GM06990 (cell line): ENCODE data around the gene STRA6.

Experiments used
- DNase-seq: peaks from one replicate; pipeline ENCODE4 v3.0.0-alpha.2; 2011; ENCODE audit not compliant: insufficient read length; ENCODE audit errors: extremely low read depth
- H3K27me3 ChIP-seq: replicated peaks from 2 replicates; pipeline ENCODE4 v1.6.0; 2011; ENCODE audit warnings: low read length; ENCODE audit not compliant: control insufficient read depth, insufficient read depth
- H3K36me3 ChIP-seq: 2 replicates; pipeline ENCODE4 v1.5.1; 2011; ENCODE audit warnings: low read length; ENCODE audit not compliant: control insufficient read depth, insufficient read depth
- H3K4me3 ChIP-seq: replicated peaks from 2 replicates; pipeline ENCODE4 v1.5.1; 2011; ENCODE audit warnings: low read depth, mild to moderate bottlenecking, control low read depth, low read length
- CTCF ChIP-seq: IDR thresholded peaks from 2 replicates; pipeline ENCODE4 v1.5.1; 2011; ENCODE audit warnings: low read length, control low read depth, mild to moderate bottlenecking, inconsistent platforms; ENCODE audit not compliant: insufficient read depth, poor library complexity, severe bottlenecking

The STRA6 gene

GRCh38 chr15:74208901-74209559, 6.4 kb upstream of the STRA6 start:
- H3K27me3 ChIP-seq = no peaks in the 10 kb centered on the region
- TF ChIP-seq CTCF = no peak
- no peak overlapping the region for H3K4me3 ChIP-seq
- no peak for DNase-seq
- no peaks in the 10 kb centered on the region for H3K36me3 ChIP-seq

GRCh38 chr15:74208496-74208895, 5.9 kb upstream of the STRA6 start:
- no peaks in the 10 kb centered on the region for H3K36me3 ChIP-seq
- no peak for DNase-seq
- no peak for TF ChIP-seq CTCF
- no peaks in the 10 kb centered on the region for H3K27me3 ChIP-seq
- no peak overlapping the region for H3K4me3 ChIP-seq

DNA sequence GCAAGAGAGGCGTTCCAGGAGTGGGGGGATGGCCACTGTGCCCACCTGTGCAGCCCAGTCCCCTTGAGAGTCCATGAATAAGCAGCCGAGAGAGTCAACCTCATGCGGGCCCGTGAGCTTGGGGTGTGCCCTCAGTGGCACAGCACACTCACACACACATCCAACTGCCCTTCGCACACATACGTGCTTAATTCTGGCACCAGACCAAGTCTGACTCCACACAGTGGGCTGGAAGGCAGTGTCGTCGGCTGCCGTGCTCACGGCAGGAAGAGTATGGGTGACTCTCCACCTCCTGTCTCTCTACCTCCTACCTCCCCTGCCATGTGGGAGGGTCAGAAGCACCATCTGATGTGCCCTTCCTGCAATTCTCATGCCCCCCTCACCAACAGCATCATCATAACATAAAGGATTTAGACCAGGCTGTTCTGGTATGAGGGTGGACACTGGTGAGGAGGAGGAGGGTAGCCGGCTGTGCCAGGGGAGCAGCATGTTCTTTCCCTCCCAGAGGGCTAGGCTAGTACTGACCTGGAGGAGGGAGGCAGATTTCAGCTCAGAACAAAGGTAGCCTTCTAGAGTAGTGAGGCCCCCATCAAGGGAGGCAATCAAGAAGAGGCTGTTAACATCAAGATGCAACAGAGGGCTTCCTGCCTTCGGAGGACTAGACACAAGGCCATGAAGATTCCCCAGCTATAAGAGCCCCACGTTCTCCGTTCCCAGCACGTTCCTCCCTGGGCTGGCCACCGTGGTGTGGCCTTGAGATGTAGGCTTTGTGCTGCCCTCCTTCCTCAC, 5.3 kb upstream of the STRA6 start:
- H3K27me3 ChIP-seq = no peaks in the 10 kb centered on the region
- no peak for TF ChIP-seq CTCF
- no peak for DNase-seq
- H3K4me3 ChIP-seq = no peak overlapping the region
- no peaks in the 10 kb centered on the region for H3K36me3 ChIP-seq

- Histone ChIP-seq H3K4me3 (no peak overlapping the region), H3K27me3 (no peaks in the 10 kb centered on the region), H3K36me3 (no peaks in the 10 kb centered on the region)
- DNase-seq = no peak
- TF ChIP-seq CTCF = no peak
Measured at GRCh38 chr15:74206801-74207281, 4.3 kb upstream of the STRA6 start.

DNA sequence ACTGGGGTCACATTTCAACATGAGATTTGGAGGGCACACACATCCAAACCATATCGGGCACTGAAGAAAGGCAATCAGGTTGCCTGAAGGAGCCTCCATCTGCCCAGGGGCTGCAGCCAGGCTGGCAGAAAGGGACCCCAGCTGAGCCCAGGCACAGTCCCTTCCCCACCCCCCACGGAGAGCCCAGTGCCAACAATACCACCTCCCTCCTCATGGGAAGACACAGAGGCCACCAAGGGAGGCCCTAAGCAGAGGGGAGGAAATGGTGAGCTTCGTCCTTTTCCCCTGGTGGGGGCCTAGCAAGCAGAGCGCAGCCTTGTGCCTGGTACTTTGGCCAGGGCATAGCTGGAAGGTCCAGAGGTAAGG, 3.0 kb upstream of the STRA6 start:
- no peak for TF ChIP-seq CTCF
- no peak for DNase-seq
- H3K27me3 ChIP-seq = no peaks in the 10 kb centered on the region
- H3K36me3 ChIP-seq = no peaks in the 10 kb centered on the region
- no peak overlapping the region for H3K4me3 ChIP-seq
